ENCODE measurements around the gene FOXRED2.

The FOXRED2 gene

DNA sequence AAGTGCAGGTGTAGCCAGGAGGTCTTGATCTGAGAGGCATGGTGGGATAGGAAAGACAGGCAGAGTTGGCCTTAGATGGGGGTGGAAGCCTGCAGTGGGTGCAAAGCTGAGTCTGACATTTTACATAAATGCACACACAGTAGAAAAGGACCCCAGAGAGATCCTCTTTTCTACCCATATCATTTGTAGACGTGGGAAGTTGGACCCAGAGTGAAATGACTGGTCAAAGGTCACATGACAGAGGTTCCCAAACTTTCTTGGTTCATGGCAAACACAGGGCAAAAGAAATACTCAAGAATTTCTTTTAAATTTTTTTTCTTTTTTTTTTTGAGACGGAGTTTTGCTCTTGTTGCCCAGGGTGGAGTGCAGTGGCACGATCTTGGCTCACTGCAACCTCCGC, 6.2 kb upstream of the FOXRED2 start:
- no peak for DNase-seq

DNA sequence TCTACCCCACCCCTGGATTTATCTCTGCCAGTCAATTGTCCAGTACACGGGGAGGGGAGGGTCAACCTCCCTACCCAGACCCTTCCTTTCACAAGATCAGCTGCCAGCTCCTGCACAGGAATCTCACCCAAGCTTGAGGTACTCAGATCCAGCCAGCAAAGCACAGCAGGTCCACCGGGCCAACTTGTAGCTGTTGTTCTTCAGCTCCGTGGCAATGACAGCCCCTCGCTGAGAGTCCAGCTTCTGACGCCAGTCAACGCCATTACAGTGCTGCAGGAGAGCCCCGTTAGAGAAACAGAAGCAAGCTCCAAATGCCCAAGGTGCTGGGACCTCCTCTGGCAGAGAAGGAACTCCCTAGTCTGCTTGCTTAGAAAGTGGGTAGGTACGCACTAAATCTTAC, 5.5 kb upstream of the FOXRED2 start:
- no peak for DNase-seq

DNA sequence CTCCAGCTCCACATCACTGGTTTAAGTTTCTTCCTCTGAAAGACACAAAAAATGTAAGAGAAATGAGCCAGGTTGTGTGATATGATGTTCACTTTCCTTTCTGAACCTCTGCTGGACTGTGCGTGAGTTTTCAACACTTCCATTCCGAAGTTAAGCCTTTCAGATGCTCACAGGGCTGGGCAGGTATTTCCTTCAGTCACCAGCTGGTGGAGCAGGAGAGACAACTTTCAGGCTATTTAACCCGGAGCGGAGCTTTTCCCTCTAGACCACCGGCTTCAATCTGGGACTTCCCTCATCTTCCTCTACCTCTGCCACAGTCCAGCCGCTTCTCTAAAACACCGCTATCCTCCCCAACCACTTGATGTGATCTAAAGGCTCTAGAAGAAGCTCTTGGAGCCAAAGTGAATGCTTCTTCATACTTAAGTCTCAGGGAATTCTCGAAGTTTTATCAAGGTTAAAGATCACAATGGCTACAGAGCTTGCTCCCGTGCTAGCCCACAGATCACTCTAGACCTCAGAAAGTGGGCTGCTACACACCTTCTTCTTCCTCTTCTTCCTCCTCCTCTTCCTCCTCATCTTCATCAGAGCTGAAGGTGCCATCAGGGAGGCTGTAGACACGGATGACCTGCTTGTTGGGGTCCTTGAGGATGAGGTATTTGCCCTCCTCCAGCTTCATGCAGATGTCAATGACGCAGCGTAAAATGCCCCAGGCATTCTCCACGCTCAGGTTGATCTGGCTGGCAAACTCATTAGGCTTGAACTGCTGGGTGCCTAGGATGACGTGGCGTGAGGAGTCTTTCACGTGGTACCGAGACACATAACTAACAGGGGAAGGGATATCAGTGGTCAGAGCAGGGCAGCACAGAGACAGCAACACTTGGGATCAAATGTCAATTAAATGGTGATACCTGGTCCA, 4.4 kb upstream of the FOXRED2 start:
- no peak for DNase-seq

DNA sequence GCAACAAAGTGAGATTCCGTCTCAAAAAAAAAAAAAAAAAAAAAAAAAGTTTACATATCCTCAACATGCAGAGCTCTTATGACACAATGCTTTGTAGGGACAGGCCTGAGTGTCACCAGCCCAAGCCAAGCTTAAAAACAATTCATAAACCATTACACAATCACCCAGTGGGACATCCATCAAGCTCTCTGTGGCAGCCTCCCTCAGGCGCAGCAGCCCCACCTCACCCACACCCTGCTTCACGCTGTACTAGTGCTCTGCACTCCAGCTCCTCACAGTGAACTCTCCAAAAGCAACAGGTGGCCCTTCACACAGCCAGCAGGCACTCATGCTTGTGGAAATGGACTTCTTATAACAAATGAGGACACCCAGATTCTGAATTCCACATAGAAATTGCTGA, 3.5 kb upstream of the FOXRED2 start:
- DNase-seq = no peak

DNA sequence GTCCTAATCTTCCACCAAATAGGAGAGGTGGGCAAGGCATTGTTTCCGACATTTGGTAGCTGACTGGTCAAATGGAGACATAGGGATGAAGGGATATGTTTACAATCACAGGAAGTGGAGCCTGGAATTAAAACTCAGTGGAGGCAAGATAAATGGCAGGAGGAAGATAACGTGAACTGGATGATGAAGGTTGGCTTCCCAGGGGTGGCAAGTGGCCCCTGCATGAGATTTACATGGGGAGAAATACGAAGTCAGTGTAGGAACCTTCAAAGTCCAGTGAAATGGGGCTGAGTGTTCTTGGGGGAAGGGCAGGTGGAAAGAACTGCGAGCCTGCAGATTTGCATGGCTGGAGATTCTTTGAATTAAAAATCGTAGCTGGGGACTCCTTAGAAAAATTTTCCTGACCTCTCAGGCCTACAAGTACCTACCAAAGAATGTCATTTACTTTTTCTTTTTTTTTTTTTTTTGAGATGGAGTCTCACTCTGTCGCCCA, 724 bp upstream of the FOXRED2 start:
- DNase-seq = no peak

DNA sequence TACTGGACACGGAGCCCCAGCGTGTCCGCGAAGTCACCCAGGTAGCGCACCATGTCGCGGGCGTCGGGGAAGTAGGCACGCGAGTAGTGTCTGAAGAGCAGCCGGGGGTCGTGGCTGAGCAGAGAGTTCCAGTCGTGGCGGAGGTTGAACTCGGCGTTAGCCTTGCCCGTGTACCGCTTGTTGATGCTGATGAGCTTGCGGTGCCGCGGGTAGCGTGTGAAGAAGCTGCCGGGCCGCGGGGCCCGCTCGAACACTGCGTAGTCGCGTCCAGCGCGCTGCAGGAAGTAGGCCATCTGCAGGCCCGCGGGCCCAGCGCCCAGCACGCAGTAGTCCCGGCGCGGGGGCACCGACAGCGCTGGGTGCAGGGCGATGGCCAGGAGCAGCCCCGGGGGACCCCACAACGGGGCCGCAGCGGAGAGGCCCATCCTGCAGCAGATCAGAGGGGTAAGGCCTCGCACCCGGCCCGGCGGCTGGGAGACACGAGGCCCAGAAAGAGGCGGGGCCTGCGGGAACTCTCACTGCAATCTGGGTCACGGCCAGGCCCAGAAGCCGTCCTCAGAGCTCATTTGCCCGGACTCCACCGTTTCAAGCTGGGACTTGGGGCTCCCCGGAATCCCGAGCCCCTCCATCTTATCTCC, 723 bp downstream of the FOXRED2 start:
- no peak for DNase-seq

DNA sequence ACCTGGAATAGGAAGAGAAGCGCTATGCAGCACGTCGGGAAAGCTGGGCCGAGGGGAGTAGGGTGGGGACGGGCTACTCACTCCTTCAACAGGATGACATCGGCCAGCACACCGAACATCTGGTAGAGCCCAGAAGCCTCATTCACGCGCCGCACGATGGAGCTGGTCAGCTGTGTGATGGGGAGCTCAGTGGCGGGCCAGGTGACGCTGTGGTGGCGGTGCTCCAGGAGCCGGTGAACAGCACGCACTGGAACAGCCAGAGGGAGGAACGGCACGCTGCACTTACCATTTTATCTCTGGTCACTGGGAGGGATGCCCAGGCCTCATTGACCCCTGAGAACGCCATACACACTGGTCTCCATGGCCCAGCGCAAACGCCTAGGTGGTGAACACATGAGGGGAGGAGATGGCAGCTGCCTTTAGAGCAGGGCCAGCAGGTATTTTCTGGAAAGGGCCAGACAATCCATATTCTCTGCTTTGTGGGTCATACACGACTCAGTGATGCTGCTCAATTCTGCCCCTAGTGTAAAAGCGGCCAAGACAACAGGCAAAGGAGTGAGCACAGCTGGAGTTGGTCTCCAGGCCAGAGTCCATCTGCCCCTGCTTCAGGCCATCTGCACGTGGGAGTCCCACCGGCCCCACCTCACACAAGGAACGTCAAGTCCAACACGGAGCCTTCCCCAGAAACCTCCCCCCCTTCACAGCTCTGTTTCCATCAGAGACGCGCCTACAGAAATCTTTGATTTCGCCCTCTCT, 8.8 kb downstream of the FOXRED2 start:
- DNase-seq = no peak

DNA sequence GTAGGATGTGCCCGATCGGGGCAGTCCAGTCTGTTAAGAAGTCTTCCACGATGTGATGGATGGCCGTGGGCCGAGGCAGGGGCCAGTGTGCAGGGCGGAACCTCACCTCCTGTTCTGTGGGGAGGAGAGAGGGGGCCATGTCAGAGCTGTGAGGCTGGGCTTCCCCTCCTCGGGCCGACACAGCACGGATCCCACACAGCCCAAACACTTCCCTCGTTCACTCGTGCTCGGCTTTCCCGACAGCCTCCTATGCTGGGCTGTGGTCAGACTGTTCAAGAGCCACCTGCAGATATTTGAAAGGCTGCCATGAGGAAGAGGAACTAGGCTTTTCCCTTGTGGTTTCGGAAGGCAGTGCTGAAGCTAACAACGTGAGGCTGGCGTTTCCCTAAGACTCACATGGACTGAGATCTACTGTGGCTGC, 13.1 kb downstream of the FOXRED2 start:
- DNase-seq = no peak

DNA sequence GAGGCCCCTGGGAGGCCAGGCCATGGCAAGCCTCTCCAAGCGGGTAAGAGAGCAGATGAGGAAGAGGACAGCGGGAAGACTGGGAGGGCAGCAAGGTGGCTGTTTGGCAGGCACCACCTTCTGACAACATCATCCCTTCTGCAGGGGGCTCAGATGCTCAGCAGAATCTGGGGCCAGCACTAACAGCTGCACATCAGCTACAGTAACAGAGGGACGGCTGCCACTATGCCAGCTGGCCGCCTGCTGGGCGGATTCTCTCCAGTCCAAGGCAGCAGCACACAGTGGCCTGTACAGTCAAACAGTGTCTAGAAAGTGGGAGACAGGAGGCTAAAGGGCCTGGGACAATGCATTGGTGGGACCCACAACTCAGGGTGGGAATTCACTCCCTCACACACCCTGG, 14.7 kb downstream of the FOXRED2 start:
- DNase-seq = no peak

DNA sequence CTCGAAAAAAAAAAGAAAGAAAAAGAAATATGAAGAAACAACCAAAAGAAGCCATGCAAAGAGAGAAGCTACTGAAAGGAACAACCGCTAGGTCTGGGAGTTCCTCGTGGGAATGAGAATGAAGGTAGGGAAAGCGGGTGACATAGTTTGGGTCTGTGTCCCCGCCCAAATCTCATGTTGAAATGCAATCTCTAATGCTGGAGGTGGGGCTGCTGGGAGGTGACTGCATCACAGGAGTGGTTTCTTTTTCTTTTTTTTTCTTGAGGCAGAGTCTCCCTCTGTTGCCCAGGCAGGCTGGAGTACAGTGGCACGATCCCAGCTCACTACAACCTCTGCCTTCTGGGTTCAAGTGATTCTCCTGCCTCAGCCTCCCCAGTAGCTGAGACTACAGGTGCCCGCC, 15.7 kb downstream of the FOXRED2 start:
- DNase-seq = no peak

DNA sequence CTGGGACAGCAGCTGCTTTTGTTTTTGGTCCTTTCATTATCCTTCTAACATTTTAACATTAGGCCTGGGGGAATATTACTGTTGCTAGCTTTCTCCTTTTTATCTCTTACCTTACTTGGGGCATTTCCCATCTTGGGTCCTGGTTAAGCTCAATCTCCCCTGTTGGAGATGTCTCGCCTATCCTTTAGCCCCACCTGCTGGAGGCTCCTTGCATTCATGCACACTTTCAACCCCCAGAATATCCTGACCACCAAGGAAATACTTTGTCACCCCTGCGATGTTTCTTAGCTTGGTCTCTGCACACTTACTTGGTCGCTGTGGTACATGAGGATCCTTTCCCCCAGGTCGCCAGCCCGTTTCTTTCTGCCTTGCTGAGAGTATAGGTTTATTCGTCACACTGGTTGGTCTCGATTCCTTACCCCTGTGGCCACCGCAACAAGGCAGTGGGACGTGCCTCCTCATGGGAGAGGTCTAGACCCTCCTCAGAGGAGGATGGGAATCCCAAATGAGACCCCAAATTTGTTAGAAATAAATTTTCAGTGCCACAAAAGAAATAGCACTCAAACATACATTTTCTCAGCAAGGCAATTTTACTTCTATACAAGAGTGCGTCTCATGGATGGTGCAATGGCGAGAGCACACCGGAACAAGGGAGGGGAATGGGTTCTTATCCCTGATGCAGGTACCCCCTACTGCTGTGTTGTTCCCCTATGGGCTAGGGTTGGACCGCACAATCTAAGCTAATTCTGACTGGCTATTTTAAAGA, 20.0 kb downstream of the FOXRED2 start:
- DNase-seq = no peak

DNA sequence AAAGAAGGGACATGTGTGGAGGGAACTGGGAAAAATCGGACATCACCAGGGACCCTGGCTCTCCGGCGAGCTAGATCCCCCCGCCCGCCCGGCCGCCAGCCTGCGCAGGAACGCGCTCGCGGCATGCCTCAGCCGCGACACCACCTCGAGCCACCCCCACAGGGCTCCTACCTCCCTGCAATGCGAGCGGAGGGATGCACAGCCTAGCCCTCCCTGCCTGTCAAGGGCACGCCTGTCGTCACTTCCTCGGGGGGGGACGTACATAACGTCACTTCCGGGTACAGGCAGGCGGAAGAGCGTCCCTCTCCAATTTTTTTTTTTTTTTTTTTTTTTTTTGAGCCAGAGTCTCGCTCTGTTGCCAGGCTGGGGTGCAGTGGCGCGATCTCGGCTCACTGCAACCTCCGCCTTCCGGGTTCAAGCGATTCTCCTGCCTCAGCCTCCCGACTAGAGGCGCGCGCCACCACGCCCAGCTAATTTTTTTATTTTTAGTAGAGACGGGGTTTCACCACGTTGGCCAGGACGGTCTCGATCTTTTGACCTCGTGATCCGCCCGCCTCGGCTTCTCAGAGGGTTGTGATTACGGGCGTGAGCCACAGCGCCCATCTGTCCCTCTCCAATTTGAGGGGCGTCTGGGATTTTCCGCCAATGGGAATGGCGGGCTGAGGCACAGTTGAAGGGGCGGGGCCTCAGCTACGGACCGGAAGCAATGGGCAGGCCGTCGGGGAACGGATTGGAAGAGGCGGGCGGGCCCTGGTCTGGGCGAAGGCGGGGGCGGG, 25.3 kb downstream of the FOXRED2 start, which contains the start of gene TXN2:
TXN2 (minus strand) TSS at position 248 of the 776 bp plus-strand sequence. CDS start 803 bp downstream, outside the sequence.
- peak; percentile 78 for DNase-seq

DNA sequence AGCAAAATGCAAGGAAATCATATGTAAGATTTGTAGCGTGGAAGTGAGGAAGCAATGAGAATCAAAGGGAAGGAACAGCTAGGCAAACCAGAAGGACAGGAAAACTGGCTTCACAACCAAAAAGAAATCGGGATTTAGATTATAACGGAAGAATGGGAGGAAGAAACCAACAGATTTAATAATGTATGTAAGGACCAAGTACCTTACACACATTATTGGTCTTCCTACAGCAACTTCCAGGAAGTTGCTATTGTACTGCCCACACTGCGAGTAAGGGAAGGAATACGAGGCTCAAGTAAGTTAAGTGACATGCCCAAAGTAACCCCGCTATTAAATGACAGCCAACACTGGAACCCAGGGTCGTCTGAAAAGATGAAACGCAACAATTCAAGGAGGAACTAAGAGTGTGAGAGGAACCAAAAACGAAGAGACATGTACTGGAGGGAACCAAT, 25.9 kb downstream of the FOXRED2 start:
- no peak for DNase-seq

DNA sequence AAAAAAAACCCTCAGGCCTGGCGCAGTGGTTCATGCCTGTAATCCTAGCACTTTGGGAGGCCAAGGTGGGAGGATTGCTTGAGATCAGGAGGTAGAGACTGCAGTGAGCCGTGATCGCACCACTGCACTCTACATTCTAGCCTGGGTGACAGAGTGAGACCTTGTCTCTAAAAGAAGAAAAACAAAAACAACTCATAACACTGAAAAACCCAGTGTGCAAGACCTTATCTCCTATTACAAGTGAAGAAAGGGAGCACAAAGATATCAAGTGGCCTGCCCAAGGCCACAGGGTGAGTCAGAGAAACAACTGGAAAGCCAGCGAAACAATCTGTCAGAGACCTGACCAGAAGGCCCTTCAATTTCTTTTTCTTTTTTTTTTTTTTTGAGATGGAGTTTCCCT, 27.9 kb downstream of the FOXRED2 start:
- DNase-seq = no peak

DNA sequence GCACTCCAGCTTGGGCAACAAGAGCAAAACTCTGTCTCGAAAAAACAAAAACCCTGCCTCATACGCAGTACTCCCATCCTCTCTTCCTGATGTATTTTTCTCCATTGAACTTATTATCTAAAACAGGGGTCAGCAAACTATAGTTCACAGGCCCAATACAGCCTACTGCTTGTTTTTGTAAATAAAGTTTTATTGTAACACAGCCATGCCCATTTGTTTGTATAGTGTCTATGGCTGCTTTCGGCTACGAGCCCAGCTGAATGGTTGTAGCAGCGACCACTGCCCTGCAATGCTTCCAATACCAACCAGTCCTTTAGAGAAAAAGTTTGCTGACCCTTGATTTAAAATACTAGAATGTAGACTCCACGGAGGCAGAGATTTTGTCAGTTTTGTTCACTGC, 31.5 kb downstream of the FOXRED2 start:
- no peak for DNase-seq

DNA sequence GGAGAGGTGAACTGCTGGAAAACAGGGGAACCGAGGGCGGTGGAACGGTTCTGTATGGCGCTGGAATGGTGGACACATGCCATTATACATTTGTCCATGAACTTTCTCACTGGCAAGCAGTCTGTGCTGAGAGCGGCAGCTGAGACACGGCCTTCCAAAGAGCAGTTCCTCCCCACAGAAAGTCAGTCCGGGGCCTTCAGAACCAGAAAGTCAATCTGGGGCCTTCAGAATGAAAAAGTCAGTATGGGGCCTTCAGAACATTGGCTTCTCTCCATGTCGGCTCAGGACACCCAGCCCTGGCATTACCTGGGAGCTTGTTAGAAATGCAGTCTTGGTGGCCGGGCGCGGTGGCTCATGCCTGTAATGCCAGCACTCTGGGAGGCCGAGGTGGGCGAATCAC, 34.2 kb downstream of the FOXRED2 start:
- DNase-seq = no peak

DNA sequence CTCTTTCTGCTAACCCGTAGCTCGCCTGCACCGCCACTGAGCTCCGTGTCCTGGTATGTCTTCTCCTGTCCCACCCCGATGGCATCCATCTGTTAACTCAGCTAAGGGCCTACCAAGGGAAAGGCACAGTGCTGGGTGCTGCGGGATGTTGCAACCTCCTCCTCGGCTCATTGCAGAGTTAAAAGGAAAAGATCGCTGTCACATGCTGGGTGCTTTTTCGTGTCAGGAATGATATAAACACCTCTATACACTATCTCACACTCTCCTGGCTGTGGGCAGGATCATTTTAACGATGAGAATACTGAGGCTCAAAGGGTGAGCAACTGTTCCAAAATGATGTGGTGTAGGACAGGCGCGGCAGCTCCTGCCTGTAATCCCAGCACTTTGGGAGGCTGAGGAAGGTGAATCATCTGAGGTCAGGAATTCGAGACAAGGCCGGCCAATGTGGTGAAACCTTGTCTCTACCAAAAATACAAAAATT, 35.5 kb downstream of the FOXRED2 start:
- DNase-seq = no peak

DNA sequence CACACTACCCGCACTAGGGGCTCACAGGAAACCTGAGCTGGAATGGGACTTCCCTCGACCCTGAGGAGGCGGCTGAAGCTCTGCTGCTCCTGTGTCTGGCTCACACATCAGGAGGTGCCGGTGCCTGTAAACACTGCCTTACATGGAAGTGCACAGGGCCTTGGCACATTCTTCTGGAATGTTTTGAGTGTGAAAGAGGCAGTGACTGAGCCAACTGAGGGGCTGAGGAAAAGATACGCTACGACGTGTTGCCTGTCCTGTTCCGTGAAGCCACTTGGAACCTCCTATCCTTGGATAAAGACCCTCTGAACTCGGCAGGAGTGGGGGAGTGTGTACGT, 35.9 kb downstream of the FOXRED2 start:
- no peak for DNase-seq

DNA sequence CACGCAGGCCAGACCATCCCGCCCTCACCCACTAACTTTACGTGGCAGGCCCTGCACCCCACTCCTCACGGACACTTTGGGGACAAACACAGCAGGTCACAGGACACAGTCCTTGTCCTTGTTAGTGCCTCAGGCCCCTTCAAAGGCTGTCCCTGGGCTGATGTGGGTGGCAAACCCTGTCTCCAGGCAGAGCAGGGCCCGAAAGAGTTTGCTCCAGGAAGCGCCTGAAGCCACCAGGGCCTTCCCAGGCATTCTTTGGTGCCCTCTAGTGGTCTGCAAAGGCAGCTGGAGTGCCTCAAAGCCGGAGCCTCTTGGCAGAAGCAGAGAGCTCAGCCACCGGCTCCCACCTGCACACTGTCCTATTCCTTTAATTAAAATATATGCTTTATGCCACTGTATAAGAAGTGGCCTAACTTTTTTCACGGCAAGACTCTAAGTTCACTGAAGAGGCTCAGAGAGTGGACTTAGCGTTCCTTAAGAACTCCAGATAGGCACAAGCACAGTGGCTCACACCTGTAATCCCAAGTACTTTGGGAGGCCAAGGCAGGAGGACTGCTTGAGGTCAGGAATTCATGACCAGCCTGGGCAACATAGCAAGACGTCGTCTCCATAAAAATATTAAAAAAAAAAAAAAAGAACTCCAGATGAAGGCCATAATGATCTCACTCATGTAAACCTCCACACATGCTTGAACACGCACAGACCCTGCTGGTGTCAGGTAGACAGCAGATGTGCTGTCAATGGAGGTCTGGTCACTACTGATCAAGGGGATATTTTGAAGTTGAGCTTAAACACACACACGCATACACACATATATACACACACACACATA, 36.5 kb downstream of the FOXRED2 start:
- peak; percentile 57 for DNase-seq

DNA sequence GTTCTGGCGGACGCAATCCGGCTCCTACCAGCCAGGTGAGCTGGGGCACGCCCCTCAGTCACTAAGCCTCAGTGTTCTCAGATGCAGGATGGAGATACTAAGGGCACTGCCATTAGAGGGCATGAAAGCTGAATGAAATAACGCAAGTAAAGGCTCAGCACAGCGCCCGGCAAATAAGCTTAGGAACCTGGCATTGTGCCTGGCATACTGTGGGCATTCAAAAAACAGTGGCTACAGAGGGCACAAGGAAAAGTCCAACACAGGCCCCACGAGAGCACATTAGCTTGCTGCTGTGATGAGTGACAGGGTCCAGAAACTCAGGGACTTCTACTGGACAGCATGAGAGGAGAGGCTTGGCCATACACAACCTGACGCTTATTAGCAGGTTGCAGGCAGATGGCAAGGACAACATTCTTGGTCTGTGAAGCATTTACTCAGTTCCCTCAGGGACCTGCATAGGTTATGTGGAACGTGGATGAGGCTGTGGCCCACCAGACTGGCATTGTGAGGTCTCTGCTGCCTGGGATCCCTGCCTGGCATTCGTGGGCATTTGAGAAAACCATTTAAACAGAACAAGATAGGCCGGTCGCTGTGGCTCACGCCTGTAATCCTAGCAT, 37.6 kb downstream of the FOXRED2 start:
- no peak for DNase-seq
